Left kidney (tissue), 2 donors: ENCODE measurements around the gene PNPLA8. TPM values are rescaled to one million over a fixed set of nuclear protein-coding genes. Genes with fewer than 3 reads are reported as not detected.
"Not testable (repeated sequence)": the region's sequence is repeated elsewhere in the genome, so short reads cannot be mapped to it uniquely, and the experiment has no call there.

Source experiments
- DNase-seq: peaks from one replicate; pipeline ENCODE4 v3.0.0-alpha.2; 2013
- polyA plus RNA-seq: library from polyadenylated mRNA; unstranded; fragments of 120-200 nt; gene quantifications from one replicate; pipeline ENCODE4 v1.2.1, GENCODE V29; 2013; ENCODE audit not compliant: insufficient read length

PNPLA8 gene
- polyA plus RNA-seq, 1 donor = 39.7 TPM

DNA sequence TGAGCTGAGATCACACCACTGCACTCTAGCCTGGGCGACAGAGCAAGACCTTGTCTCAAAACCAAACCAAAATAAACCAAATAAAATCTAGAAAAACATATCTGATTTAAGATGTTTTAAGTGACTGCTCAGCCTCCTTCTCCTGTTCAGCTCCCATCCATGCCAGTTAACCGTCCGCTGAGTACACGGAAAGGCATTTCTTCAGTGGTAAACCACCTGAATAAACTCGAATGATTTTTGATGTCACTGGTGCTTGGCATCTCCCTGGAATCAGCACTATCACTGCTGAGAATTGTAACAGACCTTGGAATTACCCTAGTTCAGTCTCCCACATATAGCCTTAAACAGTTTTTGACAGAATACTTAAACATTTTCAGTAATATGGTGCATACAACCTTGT lies 45.6 kb downstream of the PNPLA8 start:
- no peak for DNase-seq

DNA sequence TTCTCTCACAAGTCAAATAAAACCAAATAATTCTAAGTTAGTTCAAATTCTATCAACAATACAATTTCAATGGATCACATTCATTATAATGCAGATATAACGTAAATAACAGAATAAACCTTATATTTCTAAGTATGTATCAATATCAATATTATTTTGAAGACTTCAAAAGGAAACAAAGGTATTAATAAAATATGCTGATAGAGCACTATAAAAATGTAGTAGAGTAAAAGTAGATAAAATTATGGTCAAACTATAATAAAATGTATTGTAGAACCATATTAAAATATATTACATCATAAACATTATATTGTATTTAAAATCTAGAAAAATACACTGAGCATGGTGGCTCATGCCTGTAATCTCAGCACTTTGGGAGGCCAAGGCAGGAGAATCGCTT lies 46.2 kb downstream of the PNPLA8 start:
- DNase-seq = no peak

DNA sequence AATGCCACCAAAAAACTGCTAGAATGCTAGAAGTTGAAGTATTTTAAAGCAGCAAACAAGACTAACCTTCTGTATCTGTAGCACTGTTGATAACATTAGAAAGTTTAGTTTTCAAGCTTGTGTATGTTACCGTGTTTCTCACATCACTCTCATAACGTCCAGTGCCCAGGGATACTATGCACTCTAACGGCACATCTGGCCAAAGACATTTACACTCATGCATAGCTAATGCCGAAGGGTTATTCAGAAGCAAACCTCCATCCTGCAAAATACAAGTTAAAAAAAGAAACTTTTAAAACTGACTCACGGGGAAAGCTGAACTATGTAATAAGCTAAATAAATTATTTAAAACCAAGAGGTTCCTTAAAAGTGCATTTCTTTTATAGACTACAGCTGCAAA lies 46.8 kb downstream of the PNPLA8 start:
- no peak for DNase-seq

DNA sequence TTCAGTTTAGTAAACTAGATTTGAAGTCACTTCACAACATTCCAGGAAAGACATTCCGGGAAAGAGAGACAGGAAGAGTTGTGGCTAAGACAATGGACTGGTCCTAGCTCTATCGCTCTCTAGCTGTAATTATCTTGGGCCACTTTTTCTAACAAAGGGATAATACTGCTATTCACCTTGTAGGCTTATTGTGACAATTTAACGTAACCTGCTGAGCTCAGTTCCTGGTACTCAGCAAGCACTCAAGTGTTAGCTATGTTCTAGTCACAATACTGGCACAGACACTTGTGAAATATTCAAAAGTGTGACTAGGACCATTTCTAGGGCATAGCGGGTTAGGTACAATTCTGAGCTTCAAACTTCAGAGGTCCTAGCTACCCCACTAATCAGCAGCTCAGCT lies 57.7 kb downstream of the PNPLA8 start:
- DNase-seq = no peak

DNA sequence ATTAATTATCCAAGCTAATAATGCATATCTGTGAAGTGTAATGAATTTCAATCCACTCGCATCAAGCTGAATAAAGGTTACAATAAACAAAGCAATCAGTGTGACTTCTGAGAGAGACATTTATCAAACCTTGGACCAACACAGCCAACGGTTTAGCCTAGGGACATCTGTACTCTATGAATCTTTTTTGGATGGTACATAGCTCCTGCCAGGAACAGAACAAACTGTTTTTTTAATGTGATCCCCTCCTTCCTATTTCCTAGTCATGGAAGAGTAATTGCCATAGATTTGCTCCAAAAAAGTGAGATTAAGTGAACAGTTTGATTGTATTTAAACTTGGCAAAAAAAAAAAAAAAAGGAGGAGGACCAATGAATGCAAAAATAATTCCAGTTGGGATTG lies 58.5 kb downstream of the PNPLA8 start:
- DNase-seq = no peak

DNA sequence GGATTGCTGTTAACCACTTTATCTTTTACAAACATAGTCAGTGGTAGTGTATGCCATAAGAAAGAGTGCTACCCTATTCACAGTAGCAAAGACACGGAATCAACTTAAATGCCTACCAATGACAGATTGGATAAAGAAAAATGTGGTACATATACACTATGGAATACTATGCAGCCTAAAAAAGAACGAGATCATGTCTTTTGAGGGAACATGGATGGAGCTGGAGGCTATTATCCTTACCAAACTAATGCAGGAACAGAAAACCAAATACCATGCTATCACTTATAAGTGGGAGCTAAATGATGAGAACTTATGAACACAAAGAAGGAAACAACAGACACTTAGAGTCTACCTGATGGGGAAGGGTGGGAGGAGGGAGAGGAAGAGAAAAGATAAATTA lies 59.6 kb downstream of the PNPLA8 start:
- not testable (repeated sequence) for DNase-seq

DNA sequence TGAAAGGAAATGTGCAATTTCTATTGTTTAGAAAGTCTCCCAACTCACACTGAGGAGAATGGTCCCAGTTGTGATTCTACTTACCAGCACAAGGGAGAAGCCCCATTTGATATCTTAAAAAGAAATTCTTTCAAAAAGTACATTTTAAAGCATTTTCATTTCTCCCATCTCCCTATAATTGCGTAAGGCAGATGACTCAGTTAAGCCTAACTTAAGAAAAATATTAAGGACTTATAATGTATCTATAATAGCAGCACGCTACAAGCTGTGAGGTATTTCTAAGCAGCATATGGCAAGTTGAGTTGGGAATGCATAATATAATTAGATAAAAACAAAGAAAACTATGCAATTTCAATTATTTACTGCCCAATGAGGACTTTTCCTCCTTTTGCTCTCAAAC lies 61.2 kb downstream of the PNPLA8 start:
- no peak for DNase-seq

DNA sequence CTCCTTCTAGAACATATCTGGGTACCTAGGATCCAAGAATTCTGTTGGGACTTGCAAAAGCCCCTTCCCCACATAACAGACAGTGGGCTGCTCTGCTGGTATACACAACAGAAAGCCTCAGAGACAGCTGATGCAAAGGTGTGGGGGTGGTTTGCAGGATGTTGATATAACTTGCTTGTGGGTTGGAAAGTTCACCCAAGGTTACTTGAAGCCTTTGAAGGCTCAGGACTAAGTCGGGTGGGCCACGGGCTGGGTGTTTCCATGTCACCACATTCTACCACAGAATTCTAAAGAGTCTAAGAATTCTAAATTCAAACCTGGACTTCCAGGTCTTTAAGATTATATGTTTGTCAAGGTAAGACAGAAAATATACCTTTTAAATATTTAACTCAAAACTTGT lies 62.3 kb downstream of the PNPLA8 start:
- DNase-seq = no peak

DNA sequence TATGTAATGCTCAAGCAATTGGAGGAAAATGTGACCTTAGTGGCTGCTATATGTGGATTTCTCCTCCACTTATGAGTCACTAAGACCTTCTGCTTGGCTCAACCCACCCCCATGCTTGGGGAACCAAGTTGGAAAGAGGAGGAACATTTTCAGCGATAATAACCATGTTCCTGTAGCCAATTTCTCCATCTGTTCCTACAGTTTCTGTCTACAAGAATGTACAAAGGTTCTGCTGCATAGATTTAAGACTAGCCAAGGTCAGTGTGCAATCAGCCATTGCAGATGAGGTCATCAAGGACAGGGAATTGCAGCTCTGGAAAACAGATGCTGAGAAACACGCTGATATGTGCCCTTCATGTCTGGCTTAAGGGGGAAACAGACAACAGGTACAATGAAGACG lies 64.1 kb downstream of the PNPLA8 start:
- DNase-seq = no peak

DNA sequence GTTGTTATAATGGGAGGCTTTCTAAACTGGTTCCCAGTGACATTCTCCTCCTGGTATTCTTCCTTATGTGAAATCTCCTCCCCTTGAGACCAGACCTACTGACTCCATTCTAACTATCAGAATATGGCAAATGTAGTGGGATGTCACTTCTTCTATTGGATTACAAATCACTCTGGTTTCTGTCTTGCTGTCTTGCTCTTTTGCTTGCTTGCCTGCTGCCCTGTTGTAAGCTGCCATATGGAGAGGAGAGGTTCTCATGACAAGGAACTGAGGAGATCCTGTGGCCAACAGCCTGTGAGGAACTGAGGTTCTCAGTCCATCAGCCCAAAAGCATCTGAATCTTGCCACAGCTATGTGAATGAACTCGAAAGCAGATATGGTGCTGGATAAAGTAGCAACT lies 65.0 kb downstream of the PNPLA8 start:
- DNase-seq = no peak

DNA sequence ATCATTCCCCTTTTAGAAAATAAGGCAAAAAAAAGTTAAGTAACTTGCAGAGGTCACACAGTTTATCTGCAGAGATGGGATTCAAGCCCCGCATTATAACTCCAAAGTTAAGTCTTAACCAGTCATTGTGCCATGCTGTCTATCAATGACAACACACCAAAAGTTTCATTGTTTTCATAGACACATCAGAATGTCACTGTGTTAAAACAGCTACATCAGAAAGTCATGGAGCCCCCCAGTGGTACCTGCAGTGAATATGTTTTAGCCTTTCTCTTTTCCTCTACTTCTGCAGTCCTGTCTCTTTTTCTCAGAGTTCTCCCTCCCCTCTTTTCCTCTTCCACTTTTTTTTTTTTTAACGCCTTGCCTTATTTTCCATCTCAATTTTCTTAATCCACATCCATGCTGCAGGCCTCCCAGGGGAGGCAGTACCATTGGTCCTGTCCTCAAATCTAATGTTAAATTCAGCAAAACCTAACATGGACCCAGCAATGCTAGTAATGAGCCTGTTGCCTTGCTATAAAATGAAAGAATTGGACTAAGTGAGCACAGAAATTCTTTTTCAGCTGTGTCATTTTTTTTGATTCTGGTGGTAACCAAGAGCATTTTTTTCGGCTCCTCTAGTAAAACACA lies 65.9 kb downstream of the PNPLA8 start:
- DNase-seq = peak; percentile 24

DNA sequence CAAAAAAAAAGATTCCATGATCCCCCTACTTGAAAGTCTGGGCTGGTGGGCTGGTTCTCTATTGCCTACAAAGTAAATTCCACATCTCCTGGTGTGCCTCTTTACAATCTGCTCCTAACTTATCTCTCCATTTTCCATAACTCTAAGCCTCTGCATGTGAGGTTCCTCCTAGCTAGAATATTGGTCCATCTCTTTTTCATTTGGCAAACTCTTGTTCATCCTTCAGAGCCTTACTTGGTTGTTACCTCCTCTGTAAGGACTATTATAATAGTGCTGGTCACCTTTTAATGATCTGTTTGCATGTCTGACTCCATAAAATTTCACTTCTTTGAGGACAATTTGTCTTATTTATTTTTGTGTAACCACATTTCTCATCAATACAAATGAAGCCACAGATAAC lies 68.1 kb downstream of the PNPLA8 start:
- no peak for DNase-seq

DNA sequence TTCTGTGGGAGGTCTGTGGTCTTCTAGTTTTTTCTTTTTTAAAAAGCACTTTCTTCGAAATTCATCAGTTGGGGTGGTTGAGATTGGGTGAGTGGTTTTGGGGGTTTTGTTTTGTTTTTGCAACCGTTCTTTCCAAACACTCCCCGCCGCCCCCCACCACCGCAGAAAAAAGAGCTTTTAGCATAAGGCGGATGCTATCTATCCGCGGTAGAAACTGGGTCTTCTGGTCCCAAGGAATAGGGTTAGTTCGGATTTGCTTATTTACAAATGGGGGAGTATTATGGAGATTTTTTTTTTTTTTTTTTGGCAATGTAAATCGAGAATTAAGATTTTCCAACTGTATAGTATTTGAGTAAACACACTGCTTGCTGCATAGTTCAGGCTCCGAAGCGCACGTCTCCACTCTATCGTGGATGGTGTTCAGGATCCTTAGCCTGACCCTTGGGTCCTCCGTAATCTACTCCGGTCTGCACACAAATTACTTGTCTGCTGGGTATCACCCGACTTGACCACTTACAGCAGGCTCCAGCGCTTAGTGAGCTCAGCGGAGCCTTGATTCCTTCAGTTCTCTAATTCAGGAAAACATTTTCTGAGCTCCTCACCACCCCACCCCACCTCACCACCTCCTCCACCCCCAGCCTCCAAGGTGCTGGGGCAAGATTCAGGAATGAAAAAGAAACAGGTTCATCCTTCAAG lies 68.9 kb downstream of the PNPLA8 start:
- DNase-seq = no peak

DNA sequence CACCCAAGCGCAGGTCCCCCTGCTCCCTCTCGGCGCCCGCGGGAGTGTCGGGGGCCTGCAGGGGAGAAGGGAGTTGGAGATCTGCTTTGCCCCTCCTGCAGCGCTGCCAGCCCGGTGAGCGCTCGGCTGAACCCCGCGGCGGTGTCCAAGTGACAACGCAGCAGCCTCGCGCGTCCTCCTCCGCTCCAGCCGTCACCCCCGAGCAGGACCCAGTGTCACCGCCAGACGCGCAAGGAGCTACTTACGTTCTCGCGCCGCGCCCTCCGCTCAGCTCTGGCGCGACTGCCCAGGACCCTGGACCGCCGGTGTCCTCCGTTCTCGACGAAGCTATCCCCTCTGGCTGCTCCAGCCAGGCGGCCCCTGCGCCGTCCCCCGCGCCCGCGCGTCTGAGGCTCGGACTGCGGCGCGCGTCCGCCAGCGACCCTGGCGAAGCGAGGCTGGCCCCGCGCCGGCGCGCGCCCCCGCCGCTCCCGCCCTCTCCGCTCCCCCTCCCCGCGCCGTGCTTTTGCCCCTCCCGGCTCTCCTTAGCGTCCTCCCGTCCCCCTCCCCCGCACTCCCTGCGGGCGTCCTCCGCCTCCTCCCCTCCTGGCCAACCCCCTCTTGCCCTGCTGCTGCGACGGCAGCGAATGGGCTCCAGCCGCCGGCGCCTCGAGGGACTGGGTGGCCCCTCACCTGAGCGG lies 69.8 kb downstream of the PNPLA8 start, which contains the start of gene NRCAM:
Gene NRCAM (minus strand): TSS at position 439 of the 680 bp plus-strand sequence. CDS start 216,372 bp downstream, outside the sequence.
- DNase-seq = peak; percentile 74

DNA sequence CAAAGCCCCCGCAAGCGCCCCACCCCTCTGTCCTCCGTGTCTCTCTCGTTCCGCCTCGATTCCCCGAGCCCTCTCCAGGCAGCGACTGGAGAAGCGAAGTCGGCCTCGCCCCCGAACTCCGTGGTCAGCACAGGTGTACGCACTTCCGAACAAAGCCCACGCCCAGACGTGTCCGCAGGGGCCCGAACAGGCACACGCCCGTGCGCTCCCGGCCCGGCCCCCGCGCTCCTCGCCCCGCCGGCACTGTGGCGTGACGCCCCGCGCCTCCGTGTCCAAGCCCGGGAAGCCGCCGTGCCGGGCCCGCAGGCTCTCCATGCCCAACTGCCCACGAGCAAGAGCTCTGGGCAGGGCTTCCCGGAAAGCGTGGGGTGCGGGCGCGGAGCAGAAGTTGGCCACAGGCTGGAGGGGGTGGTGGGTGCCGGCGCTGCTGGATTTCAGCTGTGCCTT lies 70.4 kb downstream of the PNPLA8 start:
- peak; percentile 13 for DNase-seq

DNA sequence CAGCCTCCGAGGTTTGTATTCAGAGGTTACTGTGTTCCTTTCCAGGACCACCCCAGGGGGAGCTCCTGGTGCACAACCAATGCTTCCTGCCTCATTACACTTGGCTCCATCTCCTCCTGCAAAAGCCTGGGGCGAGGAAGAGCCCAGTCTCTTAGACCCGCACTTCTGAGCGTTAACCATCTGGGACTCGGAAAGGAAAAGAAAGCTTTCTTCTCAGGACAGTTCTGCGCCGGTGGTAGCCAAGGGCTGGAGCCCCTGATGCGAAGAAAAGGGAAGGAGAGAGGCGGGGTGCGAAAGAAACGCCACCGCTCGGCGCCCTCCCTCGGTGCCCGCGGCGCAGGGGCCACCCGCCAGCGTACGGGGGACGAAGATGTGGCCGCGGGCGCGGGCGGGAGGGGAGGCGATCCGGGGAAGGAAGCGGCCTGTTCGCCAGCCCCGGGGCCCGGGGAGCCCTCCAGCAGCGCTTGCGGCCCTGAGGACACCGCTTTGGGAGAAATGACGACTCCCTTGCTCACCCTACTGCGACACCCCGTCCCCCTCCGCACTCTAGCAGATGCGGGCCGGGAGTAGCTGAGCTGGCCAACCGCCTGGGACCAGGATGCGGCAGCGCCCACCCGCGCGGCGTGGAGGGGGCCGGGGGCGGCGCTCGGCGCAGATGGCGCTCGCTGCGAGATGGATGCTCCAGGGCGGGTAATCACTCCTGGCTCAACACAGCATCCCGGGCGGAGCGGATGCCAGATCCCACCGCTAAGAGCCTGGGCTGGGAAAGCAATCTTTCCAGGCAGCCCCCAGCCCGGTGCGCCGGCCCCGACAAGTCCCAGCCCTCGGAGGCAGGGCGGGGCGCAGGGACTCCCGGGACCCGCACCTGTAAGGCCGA lies 71.0 kb downstream of the PNPLA8 start:
- DNase-seq = peak; percentile 26

DNA sequence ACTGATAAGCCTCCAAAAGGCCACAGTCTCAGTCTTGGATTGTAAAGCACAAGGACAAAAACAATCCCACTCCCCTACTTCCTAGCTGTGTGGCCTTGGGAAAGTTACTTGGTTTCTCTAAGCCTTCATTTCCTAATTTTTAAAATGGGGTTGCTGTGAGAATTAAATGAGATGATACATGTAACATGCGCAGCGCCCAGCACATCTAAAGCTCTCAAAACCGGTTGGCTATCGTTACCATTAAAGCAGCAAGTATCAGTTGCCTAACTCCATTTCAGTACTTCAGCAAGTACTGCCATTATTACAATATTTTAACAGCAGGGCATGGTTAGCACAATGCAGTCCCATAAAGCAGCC lies 71.6 kb downstream of the PNPLA8 start:
- no peak for DNase-seq

DNA sequence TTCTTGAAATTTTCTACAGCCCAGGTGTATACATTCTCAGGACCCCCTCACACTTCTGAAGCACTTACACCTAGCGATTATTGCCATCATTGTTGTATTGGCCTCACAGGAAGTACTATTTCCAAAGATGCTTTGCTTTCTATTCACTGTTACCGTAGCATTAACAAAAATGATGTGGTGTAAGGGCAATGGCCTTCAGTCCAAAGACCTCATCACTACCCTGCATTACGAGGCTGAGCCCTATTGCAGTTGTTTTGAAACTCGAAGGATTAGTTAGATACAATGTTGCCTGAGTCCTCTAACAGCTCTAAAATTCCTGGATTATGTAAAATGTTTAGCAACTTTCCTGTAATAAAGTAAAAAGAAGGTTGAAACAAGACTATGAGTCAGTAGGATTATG lies 72.6 kb downstream of the PNPLA8 start:
- no peak for DNase-seq

DNA sequence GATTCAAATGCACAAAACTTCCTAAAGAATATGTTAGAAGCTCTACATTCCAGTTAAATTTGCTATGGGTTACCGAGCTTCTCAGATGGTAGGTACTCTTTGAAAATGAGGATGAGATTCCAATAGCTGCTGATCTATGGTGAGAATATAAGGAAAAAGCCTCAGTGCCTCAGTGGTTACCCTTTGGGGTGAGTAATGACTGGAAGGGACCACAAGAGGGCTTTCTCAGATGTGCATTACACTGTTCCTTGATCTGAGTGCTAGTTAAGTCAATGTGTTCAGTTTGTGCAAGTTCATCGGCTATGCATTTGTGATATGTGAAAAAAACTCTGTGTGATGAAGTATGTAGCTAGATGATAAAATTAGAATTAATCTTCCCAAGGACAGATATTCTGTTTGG lies 73.2 kb downstream of the PNPLA8 start:
- DNase-seq = no peak

DNA sequence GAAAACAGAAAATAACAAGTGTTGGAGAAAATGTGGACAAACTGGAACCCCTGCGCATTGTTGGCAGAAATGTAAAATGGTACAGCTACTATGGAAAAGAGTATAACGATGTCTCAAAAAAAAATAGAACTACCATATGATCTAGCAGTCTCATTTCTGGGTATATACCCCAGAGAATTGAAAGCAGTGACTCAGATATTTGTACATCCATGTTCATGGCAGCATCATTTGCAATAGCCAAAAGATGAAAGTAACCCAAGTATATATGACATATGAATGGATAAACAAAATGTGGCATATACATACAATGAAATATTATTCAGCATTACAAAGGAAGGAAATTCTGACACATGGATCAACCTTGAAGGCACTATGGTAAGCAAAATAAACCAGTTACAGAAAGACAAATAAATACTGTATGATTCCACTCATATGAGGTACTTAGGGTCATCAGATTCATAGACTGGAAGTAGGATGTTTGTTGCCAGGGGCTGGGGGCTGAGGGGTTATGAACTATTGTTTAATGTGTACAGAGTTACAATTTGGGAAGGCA lies 74.6 kb downstream of the PNPLA8 start:
- DNase-seq = no peak

DNA sequence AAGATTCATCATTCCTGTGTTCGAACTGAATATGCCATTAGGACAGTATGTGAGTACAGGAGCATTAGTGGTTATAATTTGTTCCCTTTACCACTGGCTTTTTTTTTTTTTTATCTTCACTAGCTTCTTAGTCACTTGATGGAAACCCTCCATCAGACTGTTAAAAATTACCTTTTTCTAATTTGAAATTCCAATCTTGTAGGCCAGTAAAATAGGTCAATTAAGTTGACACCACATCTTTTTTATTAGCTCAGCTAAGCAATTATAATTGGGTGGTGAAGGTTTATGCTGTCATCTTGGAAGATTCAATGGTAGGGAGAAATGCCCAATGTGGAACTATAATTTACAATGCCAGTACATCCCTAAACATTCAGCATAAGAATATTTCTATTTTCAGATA lies 75.8 kb downstream of the PNPLA8 start:
- DNase-seq = no peak

DNA sequence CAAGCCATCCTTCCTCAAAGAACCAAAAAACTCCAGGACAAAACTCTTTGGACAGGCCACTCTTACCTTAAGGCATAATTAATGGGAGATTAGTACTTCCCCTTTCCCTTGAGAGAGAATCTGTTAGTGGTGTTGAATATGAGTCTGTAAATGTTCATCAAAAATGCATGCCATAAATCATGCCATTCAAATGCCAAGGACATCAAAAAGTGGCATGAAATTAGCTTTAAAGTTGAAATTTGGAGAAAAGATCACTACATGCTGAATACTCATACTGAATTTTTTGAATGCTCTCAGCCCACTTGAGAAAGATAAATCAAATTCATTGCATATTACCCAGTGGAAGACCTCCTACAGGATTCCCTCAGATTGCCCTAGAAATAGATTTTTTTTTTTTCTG lies 76.4 kb downstream of the PNPLA8 start:
- no peak for DNase-seq
